K562 (cell line): Measurements from ENCODE around the gene ETS1. TPM values are rescaled to one million over a fixed set of nuclear protein-coding genes. Genes with fewer than 3 reads are reported as not detected.

Experiments
- ATAC-seq: fragments of 200-7000 bp; cut with Tn5 transposase; 3 replicates; pipeline ENCODE4 v1.9.1; 2020; ENCODE audit warnings: moderate library complexity
- BruUV-seq: library from RNA; stranded (reverse); fragments of 400-500 nt; replicated peaks from 2 replicates; lab custom pipeline; 2021; lab: Mats Ljungman, UMichigan
- CTCF ChIA-PET: fragments of 300-600 bp; formaldehyde crosslinking; extraction: SDS; loops from one replicate; lab custom pipeline; 2021; ENCODE audit warnings: low intra/inter-chr PET ratio; lab: Yijun Ruan, JAX
- POLR2A ChIA-PET: fragments of 300-600, 350-650 bp; sonication (Branson Sonifier 250); formaldehyde crosslinking; extraction: SDS; loops from one replicate; lab custom pipeline; 2021; ENCODE audit warnings: antibody characterized with exemption, inconsistent platforms; lab: Yijun Ruan, JAX
- DNase-seq, 4 experiments: peaks; one replicate each; pipeline versions ENCODE4 v3.0.0 to v3.0.0-alpha.2; 2011 to 2018; ENCODE audit warnings: low spot score in 3 of 4, mixed read lengths in 3 of 4; ENCODE audit errors: extremely low read depth in 1 of 4
- FAIRE-seq: peaks from 2 replicates; lab custom pipeline; 2011; peaks lifted over from hg19 to GRCh38; lab: Jason Lieb, UNC
- H2AFZ ChIP-seq: 2 replicates; pipeline ENCODE4 v1.6.0; 2011; ENCODE audit warnings: low read depth, low read length, control low read depth, inconsistent platforms
- H3K27ac ChIP-seq: fragments of 200-600 bp; 3 replicates; pipeline ENCODE4 v1.8.0; 2011; ENCODE audit warnings: low read depth, mild to moderate bottlenecking, control low read depth, inconsistent platforms, low read length, moderate library complexity, mixed read lengths; ENCODE audit errors: extremely low read depth
- H3K27me3 ChIP-seq, 2 experiments: fragments of 300-600 bp in 1 of 2; 2 replicates in 1 of 2; 3 replicates in 1 of 2; pipeline versions ENCODE4 v1.6.0 to v1.8.0; 2011; ENCODE audit warnings: inconsistent platforms in 2 of 2, low read length in 2 of 2, mild to moderate bottlenecking in 1 of 2, mixed read lengths in 1 of 2, moderate library complexity in 1 of 2; ENCODE audit not compliant: control insufficient read depth in 2 of 2, insufficient read depth in 2 of 2
- H3K36me3 ChIP-seq: fragments of 300-600 bp; 3 replicates; pipeline ENCODE4 v1.8.0; 2011; ENCODE audit warnings: mild to moderate bottlenecking, low read length, inconsistent platforms; ENCODE audit not compliant: control insufficient read depth, insufficient read depth
- H3K4me1 ChIP-seq, 2 experiments: fragments of 200-600 bp in 1 of 2; replicated peaks in 1 of 2; 2 replicates in 1 of 2; 3 replicates in 1 of 2; pipeline versions ENCODE4 v1.5.1 to v1.8.0; 2011; ENCODE audit warnings: inconsistent platforms in 2 of 2, low read length in 2 of 2, mild to moderate bottlenecking in 1 of 2, mixed read lengths in 1 of 2, moderate library complexity in 1 of 2; ENCODE audit not compliant: control insufficient read depth in 2 of 2, insufficient read depth in 2 of 2
- H3K4me2 ChIP-seq: 2 replicates; pipeline ENCODE4 v1.6.1; 2011; ENCODE audit warnings: low read length, control low read depth, inconsistent platforms, mixed read lengths; ENCODE audit not compliant: insufficient read depth
- H3K4me3 ChIP-seq: fragments of 200-600 bp; sonication (generic), shearing (Covaris generic); 2 replicates; pipeline ENCODE4 v1.5.1; 2016; ENCODE audit warnings: control low read depth, inconsistent platforms
- H3K79me2 ChIP-seq: fragments of 200-600 bp; 3 replicates; pipeline ENCODE4 v1.8.0; 2011; ENCODE audit warnings: low read length, inconsistent platforms; ENCODE audit not compliant: control insufficient read depth, insufficient read depth
- H3K9ac ChIP-seq, 2 experiments: 2 replicates each; pipeline versions ENCODE4 v1.6.0 to v1.6.1; 2011; ENCODE audit warnings: low read depth in 2 of 2, low read length in 2 of 2, control low read depth in 1 of 2, inconsistent platforms in 1 of 2, mild to moderate bottlenecking in 1 of 2, mixed read lengths in 1 of 2; ENCODE audit not compliant: insufficient read depth in 1 of 2
- H3K9me1 ChIP-seq: one replicate; pipeline ENCODE4 v1.6.0; 2011; ENCODE audit warnings: inconsistent platforms, mild to moderate bottlenecking, low read length, moderate library complexity; ENCODE audit not compliant: control insufficient read depth, insufficient read depth
- H3K9me3 ChIP-seq: replicated peaks from 2 replicates; pipeline ENCODE4 v1.5.1; 2011; ENCODE audit warnings: low read depth, low read length, inconsistent platforms; ENCODE audit not compliant: control insufficient read depth, insufficient read depth
- H4K20me1 ChIP-seq: replicated peaks from 2 replicates; pipeline ENCODE4 v1.6.1; 2011; ENCODE audit warnings: low read length, inconsistent platforms, mixed read lengths; ENCODE audit not compliant: control insufficient read depth, insufficient read depth
- CHD7 ChIP-seq: fragments of 200-600 bp; sonication (generic); IDR thresholded peaks from one replicate; pipeline ENCODE4 v1.6.1; 2012; ENCODE audit warnings: mild to moderate bottlenecking, low read depth, low read length, inconsistent platforms
- KLF6 ChIP-seq: fragments of 250-450 bp; sonication (Bioruptor Pico); IDR thresholded peaks from 2 replicates; pipeline ENCODE4 v1.4.0; 2020; ENCODE audit warnings: mild to moderate bottlenecking, moderate library complexity, borderline replicate concordance
- ZNF561 ChIP-seq: fragments of 450-650 bp; formaldehyde crosslinking; conservative IDR thresholded peaks from 2 replicates; pipeline ENCODE4 v1.4.0; 2020; ENCODE audit warnings: mild to moderate bottlenecking, moderate library complexity
- ZNF76 ChIP-seq: fragments of 250-450 bp; sonication (Bioruptor Pico); IDR thresholded peaks from 2 replicates; pipeline ENCODE4 v1.4.0; 2020; ENCODE audit warnings: mild to moderate bottlenecking, moderate library complexity, borderline replicate concordance
- WGBS: fragments of 100-300 bp; shearing (Covaris generic); methylation state at CpG from one replicate; pipeline ENCODE4 v1.1.6; 2016; ENCODE audit warnings: low coverage, mixed read lengths; ENCODE audit not compliant: insufficient coverage; ENCODE audit errors: missing lambda C conversion rate; 5-methylcytosine and 5-hydroxymethylcytosine counted together
- in situ Hi-C: fragments of 300-500 bp; cut with MboI; formaldehyde crosslinking; loops from 4 replicates; pipeline ENCODE4 v1.15.0; 2018; ENCODE audit warnings: inconsistent platforms, mixed read lengths
- intact Hi-C: fragments of 100-400 bp; cut with micrococcal nuclease; formaldehyde crosslinking; loops from 2 replicates; pipeline ENCODE4 v1.14.2; 2022
- polyA plus RNA-seq, 8 experiments: library from polyadenylated mRNA; depleted of rRNA in 4 of 8; stranded (reverse) in 5 of 8; unstranded in 3 of 8; fragments of >200 nt; fragmentation: Nextera tagmentation in 2 of 8; fragmentation: Illumina TruSeq in 1 of 8; extraction: Ambion mirVana in 2 of 8; extraction: Trizol in 1 of 8; gene quantifications; 2 replicates each; pipeline versions ENCODE4 v1.2.1 to v1.2.3, GENCODE V29; 2011 to 2014; ENCODE audit warnings: inconsistent platforms in 1 of 8, missing spikeins in 1 of 8
- total RNA-seq, 7 experiments: library from RNA; depleted of rRNA in 6 of 7; stranded (reverse); fragments of >200 nt in 6 of 7; fragmentation: Illumina TruSeq in 2 of 7; extraction: Trizol in 2 of 7; gene quantifications; 2 replicates each; pipeline versions ENCODE4 v1.2.1 to v1.2.3, GENCODE V29; 2011 to 2021; ENCODE audit warnings: low replicate concordance in 1 of 7

ETS1 gene
- total and polyA plus RNA-seq, 9 of the 15 experiments (the other 6 are each of a cell fraction or from before 2014, with no cell fraction given) = 0.04 to 1.4 (median 0.23) TPM

GRCh38 chr11:128550261-128550821 is 37.0 kb downstream of the ETS1 start (continued):
- TF ChIP-seq KLF6 (0 out of 2 replicates have a peak, but pooled peaks have one; percentile 25), ZNF561 (no peak)

GRCh38 chr11:128549256-128549944 is 38.0 kb downstream of the ETS1 start:
- Histone ChIP-seq H3K9me3 (no peaks in the 10 kb centered on the region), H3K9me1 (no peaks in the 10 kb centered on the region), H3K4me3 (no peak overlapping the region), H3K4me2 (no peak overlapping the region), H3K79me2 (no peaks in the 10 kb centered on the region), H3K36me3 (no peaks in the 10 kb centered on the region), H3K4me1 (peaks cover 0 to 4% of the 10 kb centered on the region in 2 experiments; a peak in 3 of 5 replicates), H3K27me3 (peaks cover 0 to 8% of the 10 kb centered on the region in 2 experiments; a peak in 2 of 5 replicates), H2AFZ (no peak overlapping the region), H3K9ac (no peak overlapping the region), H3K27ac (no peak overlapping the region), H4K20me1 (no peaks in the 10 kb centered on the region)
- in situ Hi-C loops (no loop called here), intact Hi-C loops (no loop called here)
- CTCF ChIA-PET = no interaction called here
- DNase-seq = no peak
- no peak for FAIRE-seq
- POLR2A ChIA-PET = no interaction called here
- BruUV-seq = no TSS peak
- 12% methylated on average over 28 of the region's 37 CpGs for WGBS
- no peak; the same call in 2 of the 3 replicates for ATAC-seq
- TF ChIP-seq CHD7 (no peak), ZNF76 (CRISPR knock-in tag) (0 out of 2 replicates have a peak, but pooled peaks have one; percentile 13)
